Central memory CD8-positive, alpha-beta T cell (primary cell): ENCODE measurements around the gene MT1G.
A peak's percentile ranks its signal among the peaks of the same experiment; 100 is the strongest.

Experiments
- ATAC-seq: fragments of 150-1000 bp; cut with Tn5 transposase; replicated peaks from 2 replicates; pipeline ENCODE4 v1.10.0; 2022; ENCODE audit warnings: mild to moderate bottlenecking, moderate FRiP score, moderate number of reproducible peaks; ENCODE audit not compliant: poor library complexity, severe bottlenecking; ENCODE audit errors: extremely low read depth
- DNase-seq, 2 donors: peaks; one replicate each; pipeline ENCODE4 v3.0.0; 2021; ENCODE audit warnings: low spot score in 2 of 2
- H3K27ac Mint-ChIP-seq: one replicate; pipeline ENCODE4 v1.8.0; 2022; ENCODE audit warnings: low read depth, mild to moderate bottlenecking, moderate library complexity, mixed read lengths
- H3K27me3 Mint-ChIP-seq: one replicate; pipeline ENCODE4 v1.8.0; 2022; ENCODE audit warnings: mixed read lengths
- H3K36me3 Mint-ChIP-seq: one replicate; pipeline ENCODE4 v1.8.0; 2022; ENCODE audit warnings: mild to moderate bottlenecking, moderate library complexity, mixed read lengths; ENCODE audit not compliant: insufficient read depth
- H3K4me1 Mint-ChIP-seq: one replicate; pipeline ENCODE4 v1.8.0; 2022; ENCODE audit warnings: mixed read lengths
- H3K4me3 Mint-ChIP-seq: one replicate; pipeline ENCODE4 v1.8.0; 2022; ENCODE audit warnings: mild to moderate bottlenecking, moderate library complexity, mixed read lengths
- H3K9me3 Mint-ChIP-seq: one replicate; pipeline ENCODE4 v1.8.0; 2022; ENCODE audit warnings: mixed read lengths

MT1G gene

DNA sequence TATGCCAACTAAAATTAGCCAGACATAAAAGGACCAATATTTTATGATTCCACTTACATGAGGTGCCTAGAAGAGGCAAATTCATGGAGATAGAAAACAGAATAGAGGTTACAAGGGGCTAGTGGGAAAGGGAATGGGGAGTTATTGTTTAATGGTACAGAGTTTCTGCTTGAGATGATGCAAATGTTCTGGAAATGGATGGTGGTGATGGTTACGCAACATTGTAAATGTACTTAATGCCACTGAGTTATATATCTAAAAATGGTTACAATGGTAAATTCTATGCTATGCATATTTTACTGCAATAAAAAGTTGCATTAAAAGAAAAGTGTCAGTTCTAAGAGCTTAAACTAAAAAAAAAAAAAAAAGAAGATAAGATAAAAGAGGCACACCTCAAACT, 32.3 kb upstream of the MT1G start:
- DNase-seq (no peak), ATAC-seq (no peak)
- Mint-ChIP-seq H3K27ac (no peak overlapping the region), H3K4me1 (no peaks in the 10 kb centered on the region), H3K4me3 (no peak overlapping the region), H3K36me3 (no peaks in the 10 kb centered on the region), H3K9me3 (no peaks in the 10 kb centered on the region), H3K27me3 (no peaks in the 10 kb centered on the region)

DNA sequence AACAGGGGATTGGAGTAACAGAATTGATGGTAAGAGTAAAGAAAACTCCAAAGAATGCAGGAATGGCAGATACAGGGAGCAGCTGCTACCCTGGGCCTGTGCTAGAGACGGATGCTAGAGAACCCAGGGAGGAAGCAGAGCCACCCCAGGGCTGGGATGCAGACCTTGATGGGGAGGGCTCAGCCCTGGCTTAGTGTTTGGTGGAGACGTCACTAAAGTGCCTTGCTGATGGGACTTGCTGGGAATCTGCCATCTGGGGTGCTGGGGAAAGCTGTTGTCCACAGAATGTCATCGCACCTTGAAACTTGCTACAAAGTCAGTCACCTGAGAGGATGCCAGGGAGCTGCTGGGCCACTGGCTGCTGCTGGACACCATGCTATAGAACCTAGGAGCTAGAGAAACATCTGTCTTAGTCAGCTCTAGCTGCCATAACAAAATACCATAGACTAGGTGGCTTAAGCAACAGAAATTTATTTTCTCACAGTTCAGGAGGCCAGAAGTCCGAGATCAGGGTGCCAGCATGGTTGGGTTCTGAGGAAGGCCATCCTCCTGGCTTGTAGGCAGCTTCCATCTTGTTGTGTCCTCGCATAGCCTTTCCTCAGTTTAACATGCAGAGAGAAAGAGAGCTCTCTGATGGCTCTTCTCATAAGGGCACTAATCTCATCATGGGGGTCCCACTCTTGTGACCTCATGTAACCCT, 29.7 kb upstream of the MT1G start:
- DNase-seq (no peak), ATAC-seq (no peak)
- H3K9me3 Mint-ChIP-seq = no peaks in the 10 kb centered on the region
- no peak overlapping the region for H3K27ac Mint-ChIP-seq
- no peaks in the 10 kb centered on the region for H3K27me3 Mint-ChIP-seq
- H3K4me1 Mint-ChIP-seq = no peaks in the 10 kb centered on the region
- no peak overlapping the region for H3K4me3 Mint-ChIP-seq
- H3K36me3 Mint-ChIP-seq = no peaks in the 10 kb centered on the region

GRCh38 chr16:56695246-56695645, 27.4 kb upstream of the MT1G start:
- H3K27ac Mint-ChIP-seq = no peak overlapping the region
- no peak for ATAC-seq
- no peaks in the 10 kb centered on the region for H3K9me3 Mint-ChIP-seq
- no peak overlapping the region for H3K4me3 Mint-ChIP-seq
- H3K4me1 Mint-ChIP-seq = no peaks in the 10 kb centered on the region
- no peak for DNase-seq
- H3K36me3 Mint-ChIP-seq = no peaks in the 10 kb centered on the region
- H3K27me3 Mint-ChIP-seq = no peaks in the 10 kb centered on the region

- ATAC-seq (no peak), DNase-seq (no peak)
- no peaks in the 10 kb centered on the region for H3K27me3 Mint-ChIP-seq
- no peaks in the 10 kb centered on the region for H3K4me1 Mint-ChIP-seq
- H3K4me3 Mint-ChIP-seq = no peak overlapping the region
- H3K36me3 Mint-ChIP-seq = no peaks in the 10 kb centered on the region
- H3K9me3 Mint-ChIP-seq = no peaks in the 10 kb centered on the region
- no peak overlapping the region for H3K27ac Mint-ChIP-seq
Measured at GRCh38 chr16:56691885-56692284, 24.0 kb upstream of the MT1G start.

GRCh38 chr16:56690420-56691122, 22.7 kb upstream of the MT1G start:
- Mint-ChIP-seq H3K36me3 (no peaks in the 10 kb centered on the region), H3K4me1 (no peaks in the 10 kb centered on the region), H3K27ac (no peak overlapping the region), H3K4me3 (no peak overlapping the region), H3K27me3 (no peaks in the 10 kb centered on the region), H3K9me3 (no peaks in the 10 kb centered on the region)
- DNase-seq = no peak
- no peak for ATAC-seq

- no peak for ATAC-seq
- no peak overlapping the region for H3K4me3 Mint-ChIP-seq
- no peak for DNase-seq
- no peaks in the 10 kb centered on the region for H3K36me3 Mint-ChIP-seq
- no peaks in the 10 kb centered on the region for H3K27me3 Mint-ChIP-seq
- no peak overlapping the region for H3K27ac Mint-ChIP-seq
- no peaks in the 10 kb centered on the region for H3K9me3 Mint-ChIP-seq
- H3K4me1 Mint-ChIP-seq = peaks cover 2% of the 10 kb centered on the region
Measured at GRCh38 chr16:56689171-56689570, 21.3 kb upstream of the MT1G start.

GRCh38 chr16:56688762-56689161, 20.9 kb upstream of the MT1G start:
- no peak overlapping the region for H3K4me3 Mint-ChIP-seq

DNA sequence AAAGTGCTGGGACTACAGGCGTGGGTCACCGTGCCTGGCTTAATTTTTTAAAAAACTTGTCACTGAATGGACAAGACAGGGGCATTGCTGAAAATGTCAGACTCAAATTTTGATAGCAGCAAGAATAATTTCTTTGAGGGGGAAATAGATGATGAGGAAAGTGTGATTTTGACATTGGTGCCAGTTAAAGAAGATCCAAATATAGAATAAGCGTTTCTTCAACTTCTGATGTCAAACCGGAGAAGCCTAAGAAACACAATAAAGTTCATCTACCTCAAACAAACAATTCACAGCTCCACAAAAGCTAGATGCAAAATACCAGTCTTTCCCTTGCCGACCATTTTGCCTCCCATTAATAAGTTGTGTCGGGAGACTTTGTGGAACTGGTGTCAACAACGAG, 18.9 kb upstream of the MT1G start:
- peaks cover 11% of the 10 kb centered on the region for H3K36me3 Mint-ChIP-seq
- ATAC-seq (no peak), DNase-seq (no peak)
- no peaks in the 10 kb centered on the region for H3K27me3 Mint-ChIP-seq
- H3K9me3 Mint-ChIP-seq = no peaks in the 10 kb centered on the region
- H3K4me3 Mint-ChIP-seq = no peak overlapping the region
- H3K4me1 Mint-ChIP-seq = peaks cover 17% of the 10 kb centered on the region
- no peak overlapping the region for H3K27ac Mint-ChIP-seq

More at GRCh38 chr16:56688762-56689161, 20.9 kb upstream of the MT1G start:
- Mint-ChIP-seq H3K9me3 (no peaks in the 10 kb centered on the region), H3K4me1 (peaks cover 6% of the 10 kb centered on the region), H3K36me3 (no peaks in the 10 kb centered on the region), H3K27me3 (no peaks in the 10 kb centered on the region), H3K27ac (no peak overlapping the region)
- ATAC-seq (no peak), DNase-seq (no peak)

GRCh38 chr16:56684926-56685590, 17.2 kb upstream of the MT1G start:
- H3K27me3 Mint-ChIP-seq = no peaks in the 10 kb centered on the region
- peaks cover 23% of the 10 kb centered on the region for H3K4me1 Mint-ChIP-seq
- no peaks in the 10 kb centered on the region for H3K9me3 Mint-ChIP-seq
- peaks cover 12% of the 10 kb centered on the region for H3K36me3 Mint-ChIP-seq
- H3K27ac Mint-ChIP-seq = no peak overlapping the region
- DNase-seq = no peak
- no peak for ATAC-seq
- H3K4me3 Mint-ChIP-seq = no peak overlapping the region

- no peaks in the 10 kb centered on the region for H3K9me3 Mint-ChIP-seq
- peak overlapping the region; percentile 93 for H3K4me3 Mint-ChIP-seq
- ATAC-seq (no peak), DNase-seq (no peak)
- H3K4me1 Mint-ChIP-seq = peaks cover 23% of the 10 kb centered on the region
- H3K27me3 Mint-ChIP-seq = no peaks in the 10 kb centered on the region
- no peak overlapping the region for H3K27ac Mint-ChIP-seq
- peaks cover 12% of the 10 kb centered on the region for H3K36me3 Mint-ChIP-seq
Measured at GRCh38 chr16:56684256-56684925, 16.5 kb upstream of the MT1G start.

DNA sequence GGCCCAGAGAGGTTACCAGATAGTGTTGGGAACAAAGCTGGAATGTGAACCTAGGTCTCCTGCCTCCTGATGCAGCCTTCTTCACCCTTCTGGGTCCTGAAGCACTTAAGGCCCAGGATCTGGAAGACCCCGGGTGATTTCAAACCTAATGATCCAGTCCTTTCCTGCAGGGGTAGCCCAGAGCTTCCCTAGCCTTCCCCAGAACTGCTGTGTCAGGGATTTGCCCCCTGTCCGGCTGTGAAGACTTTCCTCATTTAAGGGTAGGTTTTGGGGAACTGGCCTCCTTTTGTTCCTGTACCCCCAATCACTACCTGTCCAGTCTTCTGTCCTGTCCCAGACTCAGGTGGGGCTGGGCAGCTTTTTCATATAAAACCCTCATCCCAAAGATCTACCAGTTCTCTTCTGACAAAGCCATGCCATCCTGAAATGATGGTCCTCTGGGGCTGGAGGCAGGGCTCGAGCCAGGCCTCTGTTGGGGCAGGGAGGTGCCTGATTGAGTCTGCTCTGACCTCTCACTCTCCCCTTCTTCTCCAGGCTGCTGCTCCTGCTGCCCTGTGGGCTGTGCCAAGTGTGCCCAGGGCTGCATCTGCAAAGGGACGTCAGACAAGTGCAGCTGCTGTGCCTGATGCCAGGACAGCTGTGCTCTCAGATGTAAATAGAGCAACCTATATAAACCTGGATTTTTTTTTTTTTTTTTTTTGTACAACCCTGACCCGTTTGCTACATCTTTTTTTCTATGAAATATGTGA, 15.7 kb upstream of the MT1G start:
- H3K9me3 Mint-ChIP-seq = no peaks in the 10 kb centered on the region
- peaks cover 23% of the 10 kb centered on the region for H3K4me1 Mint-ChIP-seq
- peak overlapping the region; percentile 93 for H3K4me3 Mint-ChIP-seq
- no peak overlapping the region for H3K27ac Mint-ChIP-seq
- ATAC-seq (no peak), DNase-seq (no peak)
- H3K36me3 Mint-ChIP-seq = peaks cover 12% of the 10 kb centered on the region
- H3K27me3 Mint-ChIP-seq = no peaks in the 10 kb centered on the region

GRCh38 chr16:56682703-56683397, 15.0 kb upstream of the MT1G start:
- Mint-ChIP-seq H3K9me3 (no peaks in the 10 kb centered on the region), H3K36me3 (peaks cover 12% of the 10 kb centered on the region), H3K4me1 (peaks cover 23% of the 10 kb centered on the region), H3K27ac (peak overlapping the region; percentile 92), H3K4me3 (peak overlapping the region; percentile 93), H3K27me3 (no peaks in the 10 kb centered on the region)
- ATAC-seq (peak; percentile 9), DNase-seq (no peak)
